Panc1 (cell line): ENCODE data around the gene FLVCR2. TPM values are rescaled to one million over a fixed set of nuclear protein-coding genes. Genes with fewer than 3 reads are reported as not detected.
A peak's percentile ranks its signal among the peaks of the same experiment; 100 is the strongest.

ENCODE experiments used
- ATAC-seq: fragments of 200-7000 bp; cut with Tn5 transposase; 2 replicates; pipeline ENCODE4 v1.9.1; 2020; ENCODE audit warnings: mild to moderate bottlenecking, moderate library complexity
- BruUV-seq: library from RNA; stranded (reverse); fragments of 400-500 nt; replicated peaks from 2 replicates; lab custom pipeline; 2021; lab: Mats Ljungman, UMichigan
- CTCF ChIA-PET: fragments of 300-600 bp; sonication (Branson Sonifier 250); formaldehyde crosslinking; loops from one replicate; lab custom pipeline; 2022; ENCODE audit warnings: antibody characterized with exemption; lab: Charles Lee
- POLR2A ChIA-PET: fragments of 300-600 bp; sonication (Branson Sonifier 250); formaldehyde crosslinking; loops from one replicate; lab custom pipeline; 2022; ENCODE audit warnings: antibody characterized with exemption; lab: Charles Lee
- DNase-seq: peaks from one replicate; pipeline ENCODE4 v3.0.0-alpha.2; 2010; ENCODE audit warnings: low read depth, low spot score
- H3K27ac ChIP-seq: 2 replicates; pipeline ENCODE4 v1.5.1; 2011; ENCODE audit warnings: mild to moderate bottlenecking, low read length, inconsistent platforms
- H3K27me3 ChIP-seq: fragments of 200-500 bp; sonication (Bioruptor generic); 2 replicates; pipeline ENCODE4 v1.6.0; 2014; ENCODE audit warnings: low read length, inconsistent platforms; ENCODE audit not compliant: control insufficient read depth, insufficient read depth
- H3K36me3 ChIP-seq: fragments of 200-500 bp; sonication (Bioruptor generic); 2 replicates; pipeline ENCODE4 v1.5.1; 2014; ENCODE audit warnings: inconsistent platforms, mild to moderate bottlenecking, low read length, moderate library complexity; ENCODE audit not compliant: control insufficient read depth, insufficient read depth
- H3K4me1 ChIP-seq: 2 replicates; pipeline ENCODE4 v1.5.1; 2011; ENCODE audit warnings: inconsistent platforms, mild to moderate bottlenecking, low read length, moderate library complexity; ENCODE audit not compliant: control insufficient read depth, insufficient read depth
- H3K4me3 ChIP-seq, 2 experiments: 2 replicates each; pipeline ENCODE4 v1.5.1; 2011 to 2012; ENCODE audit warnings: low read depth in 2 of 2, low read length in 2 of 2, mild to moderate bottlenecking in 2 of 2, inconsistent platforms in 1 of 2, moderate library complexity in 1 of 2
- H3K9me3 ChIP-seq: fragments of 200-500 bp; sonication (Bioruptor generic); 2 replicates; pipeline ENCODE4 v1.5.1; 2014; ENCODE audit warnings: low read depth, mild to moderate bottlenecking, inconsistent platforms, low read length, moderate library complexity; ENCODE audit not compliant: control insufficient read depth, insufficient read depth
- CTCF ChIP-seq: fragments of 450-650 bp; IDR thresholded peaks from 2 replicates; pipeline ENCODE4 v1.5.1; 2017; ENCODE audit warnings: mild to moderate bottlenecking
- POLR2AphosphoS5 ChIP-seq: IDR thresholded peaks from 2 replicates; pipeline ENCODE4 v1.6.1; 2012; ENCODE audit warnings: mild to moderate bottlenecking, low read depth, low read length, moderate library complexity
- SIN3A ChIP-seq: IDR thresholded peaks from 2 replicates; pipeline ENCODE4 v1.6.1; 2012; ENCODE audit warnings: low read depth, mild to moderate bottlenecking, low read length, moderate library complexity, borderline replicate concordance; ENCODE audit not compliant: insufficient read depth
- TCF7L2 ChIP-seq: IDR thresholded peaks from 2 replicates; pipeline ENCODE4 v1.6.1; 2011; ENCODE audit warnings: mild to moderate bottlenecking, low read depth, low read length, inconsistent platforms
- in situ Hi-C: cut with HindIII; loops from 2 replicates; pipeline ENCODE4 v1.10.0; 2016; ENCODE audit warnings: low sequenced_read_pairs, low pct_unique_long_range_greater_than_20kb
- intact Hi-C: fragments of 100-400 bp; cut with micrococcal nuclease; formaldehyde crosslinking; loops from one replicate; pipeline ENCODE4 v1.10.0; 2022; ENCODE audit not compliant: unreplicated experiment
- total RNA-seq: library from RNA; stranded (reverse); gene quantifications from one replicate; pipeline ENCODE4 v1.2.1, GENCODE V29; 2021; ENCODE audit not compliant: unreplicated experiment
- TF ChIP-seq, protein P1 (sequence below), 2 experiments: IDR thresholded peaks; 2 replicates each; pipeline ENCODE4 v1.6.1; 2011 to 2012; ENCODE audit warnings: low read depth in 2 of 2, control low read depth in 1 of 2, low read length in 1 of 2, mild to moderate bottlenecking in 1 of 2, moderate library complexity in 1 of 2; ENCODE audit not compliant: insufficient read depth in 1 of 2

Gene FLVCR2
- total RNA-seq, 1 experiment from 2014 or later: 9.7 TPM

DNA sequence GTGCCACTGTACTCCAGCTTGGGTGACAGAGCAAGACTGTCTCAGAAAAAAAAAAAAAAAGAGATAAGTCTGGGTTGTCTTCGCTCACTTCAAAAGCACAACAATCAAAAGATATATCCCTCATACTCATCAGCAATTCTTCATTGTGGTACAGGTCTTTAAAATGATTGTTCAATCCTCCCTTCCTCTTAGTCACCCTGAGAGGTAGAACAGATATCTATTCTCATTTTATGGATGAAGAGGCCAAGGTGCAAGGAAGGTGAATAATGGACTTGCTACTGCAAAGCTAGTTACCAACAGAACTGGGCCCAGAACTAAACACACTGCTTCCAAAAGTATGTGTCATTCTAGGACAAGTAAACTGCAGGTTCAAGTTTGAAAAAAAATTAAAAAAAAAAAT is 75.1 kb downstream of the FLVCR2 start:
- H3K27me3 ChIP-seq: no peaks in the 10 kb centered on the region
- no TSS peak for BruUV-seq
- intact Hi-C loops (no loop called here), in situ Hi-C loops (no loop called here)
- H3K36me3 ChIP-seq: peaks cover 8% of the 10 kb centered on the region; the same call in 1 of the 2 replicates
- ATAC-seq: no peak
- TF ChIP-seq, protein P1, sequence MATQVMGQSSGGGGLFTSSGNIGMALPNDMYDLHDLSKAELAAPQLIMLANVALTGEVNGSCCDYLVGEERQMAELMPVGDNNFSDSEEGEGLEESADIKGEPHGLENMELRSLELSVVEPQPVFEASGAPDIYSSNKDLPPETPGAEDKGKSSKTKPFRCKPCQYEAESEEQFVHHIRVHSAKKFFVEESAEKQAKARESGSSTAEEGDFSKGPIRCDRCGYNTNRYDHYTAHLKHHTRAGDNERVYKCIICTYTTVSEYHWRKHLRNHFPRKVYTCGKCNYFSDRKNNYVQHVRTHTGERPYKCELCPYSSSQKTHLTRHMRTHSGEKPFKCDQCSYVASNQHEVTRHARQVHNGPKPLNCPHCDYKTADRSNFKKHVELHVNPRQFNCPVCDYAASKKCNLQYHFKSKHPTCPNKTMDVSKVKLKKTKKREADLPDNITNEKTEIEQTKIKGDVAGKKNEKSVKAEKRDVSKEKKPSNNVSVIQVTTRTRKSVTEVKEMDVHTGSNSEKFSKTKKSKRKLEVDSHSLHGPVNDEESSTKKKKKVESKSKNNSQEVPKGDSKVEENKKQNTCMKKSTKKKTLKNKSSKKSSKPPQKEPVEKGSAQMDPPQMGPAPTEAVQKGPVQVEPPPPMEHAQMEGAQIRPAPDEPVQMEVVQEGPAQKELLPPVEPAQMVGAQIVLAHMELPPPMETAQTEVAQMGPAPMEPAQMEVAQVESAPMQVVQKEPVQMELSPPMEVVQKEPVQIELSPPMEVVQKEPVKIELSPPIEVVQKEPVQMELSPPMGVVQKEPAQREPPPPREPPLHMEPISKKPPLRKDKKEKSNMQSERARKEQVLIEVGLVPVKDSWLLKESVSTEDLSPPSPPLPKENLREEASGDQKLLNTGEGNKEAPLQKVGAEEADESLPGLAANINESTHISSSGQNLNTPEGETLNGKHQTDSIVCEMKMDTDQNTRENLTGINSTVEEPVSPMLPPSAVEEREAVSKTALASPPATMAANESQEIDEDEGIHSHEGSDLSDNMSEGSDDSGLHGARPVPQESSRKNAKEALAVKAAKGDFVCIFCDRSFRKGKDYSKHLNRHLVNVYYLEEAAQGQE (IDR thresholded peaks at IDR 0.05; ENCODE audit: insufficient read depth in 1 of 2, low read depth in 2 of 2, low read length in 1 of 2): no peak
- TF ChIP-seq CTCF (no peak), TCF7L2 (no peak), SIN3A (no peak), POLR2AphosphoS5 (no peak)
- no peak for DNase-seq
- POLR2A ChIA-PET: no interaction called here
- H3K4me1 ChIP-seq: peaks cover 4% of the 10 kb centered on the region
- no peak overlapping the region for H3K27ac ChIP-seq
- no peak overlapping the region for H3K4me3 ChIP-seq
- no peaks in the 10 kb centered on the region for H3K9me3 ChIP-seq
- CTCF ChIA-PET: interaction anchor here (0.6 to 1.8 kb wide), 3 partner anchors 52 to 80 kb away, joined by 3 to 22 read pairs (median 5); partner anchors contain the start of gene FLVCR2

DNA sequence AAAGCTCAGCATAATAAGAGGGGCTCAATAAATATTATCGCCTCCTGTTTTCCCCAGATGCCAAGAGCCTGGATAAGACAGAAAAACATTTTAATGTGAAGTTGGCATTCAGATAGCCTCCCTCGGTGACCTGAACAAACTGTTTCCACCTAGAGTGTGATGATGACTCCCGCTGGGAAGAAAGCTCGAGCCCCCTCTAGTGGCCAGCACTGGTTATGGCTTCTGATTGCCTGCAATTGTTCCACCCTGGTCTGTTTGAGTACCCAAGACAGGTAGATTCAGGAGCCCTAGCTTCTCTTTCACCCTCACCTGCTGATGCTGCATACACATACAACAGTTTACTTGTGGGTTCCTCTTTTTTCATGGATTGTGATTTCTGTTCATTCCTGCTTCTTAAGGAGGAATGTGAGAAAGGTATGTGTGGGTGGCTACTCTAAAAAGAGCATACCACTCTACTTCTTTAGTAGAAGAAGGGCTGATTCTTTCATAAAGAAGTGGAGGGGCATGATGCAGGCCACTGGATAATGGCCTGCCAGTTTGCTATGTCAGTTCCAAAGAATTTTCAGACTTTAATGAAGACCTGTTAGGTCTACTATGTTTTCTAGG is 75.8 kb downstream of the FLVCR2 start:
- intact Hi-C loops: loop anchor here (2.0 kb wide), 1 partner anchor 75 kb away; the partner anchor contains the start of gene FLVCR2
- DNase-seq: peak; percentile 71
- peak; percentile 91 for TF ChIP-seq CTCF
- TF ChIP-seq, protein P1 (IDR thresholded peaks at IDR 0.05; ENCODE audit: insufficient read depth in 1 of 2, low read depth in 2 of 2, low read length in 1 of 2): no peak
- no peak for TF ChIP-seq POLR2AphosphoS5
- TF ChIP-seq TCF7L2: no peak
- no peak for TF ChIP-seq SIN3A
- in situ Hi-C loops: no loop called here
- H3K27me3 ChIP-seq: no peaks in the 10 kb centered on the region
- H3K4me1 ChIP-seq: peaks cover 4% of the 10 kb centered on the region
- H3K27ac ChIP-seq: 0 out of 2 replicates have a peak overlapping the region, but pooled peaks have one; percentile 25
- CTCF ChIA-PET: interaction anchor here (0.6 to 1.8 kb wide), 4 partner anchors 21 to 80 kb away, joined by 3 to 22 read pairs (median 4); partner anchors contain the start of gene FLVCR2
- peak; percentile 92 for ATAC-seq
- H3K9me3 ChIP-seq: no peaks in the 10 kb centered on the region
- H3K36me3 ChIP-seq: peaks cover 8% of the 10 kb centered on the region; the same call in 1 of the 2 replicates
- no peak overlapping the region for H3K4me3 ChIP-seq
- POLR2A ChIA-PET: no interaction called here
- BruUV-seq: no TSS peak
